ACC112 (cell line): ENCODE measurements around the gene RUVBL1.

Experiments used
- H2AFZ ChIP-seq: fragments of 200-600 bp; sonication (generic); one replicate; pipeline ENCODE4 v1.6.0; 2017; ENCODE audit warnings: antibody characterized with exemption, low read length; ENCODE audit not compliant: unreplicated experiment
- H3K27ac ChIP-seq: fragments of 200-600 bp; sonication (generic); 2 replicates; pipeline ENCODE4 v1.5.1; 2014; ENCODE audit warnings: low read depth, mild to moderate bottlenecking, antibody characterized with exemption, low read length, moderate library complexity
- H3K27me3 ChIP-seq: fragments of 200-600 bp; sonication (generic); 2 replicates; pipeline ENCODE4 v1.6.1; 2014; ENCODE audit warnings: mild to moderate bottlenecking, antibody characterized with exemption, low read length, moderate library complexity, mixed read lengths; ENCODE audit not compliant: insufficient read depth
- H3K36me3 ChIP-seq: fragments of 200-600 bp; sonication (generic); 2 replicates; pipeline ENCODE4 v1.6.1; 2016; ENCODE audit warnings: mild to moderate bottlenecking, antibody characterized with exemption, low read length, moderate library complexity, mixed read lengths; ENCODE audit not compliant: insufficient read depth
- H3K4me1 ChIP-seq: fragments of 200-600 bp; sonication (generic); one replicate; pipeline ENCODE4 v1.6.1; 2016; ENCODE audit warnings: low read length, mixed read lengths; ENCODE audit not compliant: insufficient read depth, unreplicated experiment, control insufficient read depth
- H3K4me3 ChIP-seq: fragments of 200-600 bp; sonication (generic); 2 replicates; pipeline ENCODE4 v1.5.1; 2014; ENCODE audit warnings: mild to moderate bottlenecking, low read depth, low read length
- H3K79me2 ChIP-seq: fragments of 200-600 bp; sonication (generic); one replicate; pipeline ENCODE4 v1.6.0; 2016; ENCODE audit warnings: low read length; ENCODE audit not compliant: control insufficient read depth, unreplicated experiment, insufficient read depth

Gene RUVBL1

DNA sequence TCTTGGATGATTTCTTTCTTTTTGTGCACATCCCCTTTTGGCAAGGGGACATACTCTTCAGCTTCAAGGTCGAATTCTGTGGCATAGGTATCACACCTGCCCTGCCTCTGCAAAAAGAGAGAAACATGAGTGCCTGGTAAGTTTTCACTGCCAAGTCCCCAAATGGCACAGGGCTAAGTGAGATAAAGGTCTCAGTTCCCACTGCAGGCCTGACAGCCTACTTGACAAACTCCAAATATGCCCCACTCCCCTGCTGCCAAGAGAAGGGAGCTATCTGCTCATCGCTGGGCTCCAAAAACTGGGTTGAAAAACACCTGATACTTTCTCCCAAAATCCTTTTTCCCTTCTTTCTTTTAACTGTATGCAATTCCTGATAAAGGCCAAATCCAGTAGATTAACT, 23.0 kb downstream of the RUVBL1 start:
- Histone ChIP-seq H3K79me2 (no peaks in the 10 kb centered on the region), H3K4me1 (no peaks in the 10 kb centered on the region), H3K36me3 (peaks cover 19% of the 10 kb centered on the region; the same call in 1 of the 2 replicates), H3K27me3 (no peaks in the 10 kb centered on the region), H2AFZ (no peak overlapping the region), H3K4me3 (no peak overlapping the region), H3K27ac (no peak overlapping the region)

DNA sequence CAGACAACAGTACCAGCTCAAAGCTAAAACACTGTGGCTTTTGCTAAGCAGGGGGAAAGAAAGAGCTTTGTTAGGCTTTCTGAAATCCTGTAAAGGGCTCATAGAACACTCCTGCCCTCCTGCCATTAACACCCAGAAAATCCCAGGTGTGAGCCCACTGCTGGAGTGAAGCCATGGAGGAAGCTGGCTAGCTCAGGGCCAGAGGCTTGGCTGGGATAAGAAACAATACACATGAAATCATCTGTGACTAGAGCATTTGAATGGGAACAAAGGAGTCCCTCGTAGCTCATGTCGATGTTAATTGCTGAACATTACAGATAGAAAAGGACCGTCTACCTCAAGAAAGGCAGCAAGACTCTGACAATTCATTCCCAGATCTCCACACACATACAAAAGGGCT, 23.5 kb downstream of the RUVBL1 start:
- Histone ChIP-seq H3K79me2 (no peaks in the 10 kb centered on the region), H3K27ac (no peak overlapping the region), H3K27me3 (no peaks in the 10 kb centered on the region), H3K4me1 (peaks cover 4% of the 10 kb centered on the region), H3K4me3 (no peak overlapping the region), H2AFZ (no peak overlapping the region), H3K36me3 (peaks cover 19% of the 10 kb centered on the region; the same call in 1 of the 2 replicates)

DNA sequence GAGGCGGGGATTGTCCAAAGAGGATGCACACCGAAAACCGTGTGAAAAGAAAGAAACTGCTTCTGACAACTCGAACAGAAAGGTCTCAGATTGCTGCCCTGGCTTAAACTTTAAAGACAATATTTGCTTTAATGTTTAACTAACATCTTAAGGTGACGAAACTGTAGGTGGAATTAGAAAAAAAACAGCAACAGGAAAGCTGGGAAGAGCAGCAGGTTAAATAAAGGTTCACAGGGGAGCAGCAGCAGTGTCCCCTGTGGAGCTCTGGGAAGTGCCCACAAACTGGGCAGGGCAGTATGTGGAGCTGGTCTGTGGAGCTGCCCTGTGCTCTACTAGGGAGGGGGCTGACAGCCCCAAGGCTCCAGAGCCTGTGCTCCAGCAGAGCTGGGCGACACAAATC, 25.4 kb downstream of the RUVBL1 start:
- peaks cover 13% of the 10 kb centered on the region for H3K4me1 ChIP-seq
- H3K27ac ChIP-seq: no peak overlapping the region
- H3K4me3 ChIP-seq: no peak overlapping the region
- H3K27me3 ChIP-seq: no peaks in the 10 kb centered on the region
- peaks cover 19% of the 10 kb centered on the region; the same call in 1 of the 2 replicates for H3K36me3 ChIP-seq
- no peak overlapping the region for H2AFZ ChIP-seq
- H3K79me2 ChIP-seq: no peaks in the 10 kb centered on the region

DNA sequence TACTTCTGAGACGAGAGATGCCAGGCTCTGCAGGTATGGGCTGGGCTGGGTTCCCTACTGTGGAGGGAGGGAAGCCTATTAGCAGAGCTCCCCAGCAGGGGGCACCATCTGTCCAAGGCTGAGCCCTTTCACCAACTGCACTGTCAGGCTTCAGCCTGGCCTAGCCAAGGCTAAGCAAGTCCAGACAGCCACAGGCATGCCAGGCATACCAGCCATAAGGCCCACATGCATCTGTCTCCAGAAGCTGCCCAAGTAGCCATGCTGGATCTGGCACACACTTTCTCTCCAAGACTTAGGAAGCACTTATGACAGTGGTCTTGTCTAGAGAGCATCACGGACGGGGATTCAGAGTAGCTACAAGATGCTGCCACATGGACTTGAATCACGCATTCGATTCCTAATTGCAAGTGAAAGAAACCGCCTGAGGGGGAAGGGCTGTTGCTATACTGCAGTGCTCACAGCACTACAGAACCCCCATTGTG, 28.3 kb downstream of the RUVBL1 start:
- Histone ChIP-seq H3K4me1 (peaks cover 23% of the 10 kb centered on the region), H3K4me3 (no peak overlapping the region), H3K27me3 (no peaks in the 10 kb centered on the region), H3K36me3 (peaks cover 20% of the 10 kb centered on the region; the same call in 1 of the 2 replicates), H3K79me2 (peaks cover 14% of the 10 kb centered on the region), H3K27ac (peak overlapping the region; percentile 33; the same call in 1 of the 2 replicates), H2AFZ (no peak overlapping the region)

DNA sequence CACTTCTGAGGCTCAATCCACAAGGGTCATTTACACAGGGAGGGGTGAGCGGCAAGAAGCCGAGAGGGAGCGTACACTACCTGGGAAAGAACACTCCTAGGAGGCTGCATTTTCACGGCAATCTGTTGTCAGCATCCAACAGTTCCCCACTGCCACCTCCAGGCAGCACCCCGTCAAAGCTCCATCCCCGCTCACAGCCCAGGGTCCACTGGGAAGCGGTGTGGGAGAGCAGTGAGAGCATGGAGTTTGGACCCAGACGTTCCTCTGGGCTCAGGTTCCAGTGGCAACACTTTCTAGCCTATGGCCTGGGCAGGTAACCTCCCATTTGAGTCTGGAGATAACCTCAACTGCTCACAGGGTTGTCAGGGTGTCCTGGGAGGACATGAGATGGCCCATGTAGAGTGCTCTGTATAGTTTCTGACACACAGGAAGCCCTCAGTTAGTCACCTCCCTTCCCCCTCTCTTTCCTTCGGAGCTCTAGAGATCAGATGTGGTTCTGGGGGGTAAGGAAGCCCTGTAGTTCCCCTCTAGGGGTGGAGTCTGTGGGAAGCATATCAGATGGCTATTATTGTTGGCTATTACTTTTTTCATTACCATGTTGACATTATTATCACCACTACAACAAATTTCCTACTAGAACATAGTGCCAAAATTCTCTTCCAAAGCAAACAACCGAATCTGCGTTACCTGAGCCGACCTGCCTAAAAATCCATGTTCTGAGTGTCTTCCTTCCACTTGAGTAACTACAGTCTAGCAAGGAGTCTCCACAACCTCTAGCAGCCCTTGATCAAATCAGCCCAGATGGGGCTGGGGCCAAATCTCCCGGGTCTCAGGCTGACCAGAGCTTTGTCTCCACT, 29.1 kb downstream of the RUVBL1 start:
- Histone ChIP-seq H3K27ac (peak overlapping the region; percentile 33; the same call in 1 of the 2 replicates), H3K4me3 (no peak overlapping the region), H3K79me2 (peaks cover 14% of the 10 kb centered on the region), H3K27me3 (no peaks in the 10 kb centered on the region), H2AFZ (no peak overlapping the region), H3K4me1 (peaks cover 23% of the 10 kb centered on the region), H3K36me3 (peaks cover 17% of the 10 kb centered on the region; the same call in 1 of the 2 replicates)

GRCh38 chr3:128091586-128091985, 32.0 kb downstream of the RUVBL1 start:
- peaks cover 14% of the 10 kb centered on the region for H3K79me2 ChIP-seq
- H3K27ac ChIP-seq: peak overlapping the region; percentile 52
- peaks cover 23% of the 10 kb centered on the region for H3K4me1 ChIP-seq
- H2AFZ ChIP-seq: peak overlapping the region; percentile 17
- peaks cover 16% of the 10 kb centered on the region for H3K36me3 ChIP-seq
- H3K4me3 ChIP-seq: no peak overlapping the region
- H3K27me3 ChIP-seq: no peaks in the 10 kb centered on the region

GRCh38 chr3:128089135-128089534, 34.5 kb downstream of the RUVBL1 start:
- Histone ChIP-seq H3K27me3 (no peaks in the 10 kb centered on the region), H2AFZ (no peak overlapping the region), H3K36me3 (peaks cover 34% of the 10 kb centered on the region), H3K79me2 (peaks cover 14% of the 10 kb centered on the region), H3K27ac (no peak overlapping the region), H3K4me3 (no peak overlapping the region), H3K4me1 (peaks cover 21% of the 10 kb centered on the region)

- Histone ChIP-seq H3K79me2 (no peaks in the 10 kb centered on the region), H3K27ac (peak overlapping the region; percentile 38; the same call in 1 of the 2 replicates), H3K36me3 (peaks cover 39% of the 10 kb centered on the region), H3K4me3 (no peak overlapping the region), H3K27me3 (no peaks in the 10 kb centered on the region), H2AFZ (no peak overlapping the region), H3K4me1 (peaks cover 42% of the 10 kb centered on the region)
Observed at GRCh38 chr3:128084675-128085021, 39.0 kb downstream of the RUVBL1 start.

GRCh38 chr3:128083980-128084674, 39.5 kb downstream of the RUVBL1 start:
- H3K36me3 ChIP-seq: peaks cover 39% of the 10 kb centered on the region
- no peak overlapping the region for H3K4me3 ChIP-seq
- no peaks in the 10 kb centered on the region for H3K79me2 ChIP-seq
- no peaks in the 10 kb centered on the region for H3K27me3 ChIP-seq
- peak overlapping the region; percentile 38; the same call in 1 of the 2 replicates for H3K27ac ChIP-seq
- peaks cover 47% of the 10 kb centered on the region for H3K4me1 ChIP-seq
- no peak overlapping the region for H2AFZ ChIP-seq

GRCh38 chr3:128083396-128083795, 40.2 kb downstream of the RUVBL1 start:
- Histone ChIP-seq H3K4me3 (no peak overlapping the region), H3K4me1 (peaks cover 47% of the 10 kb centered on the region), H3K36me3 (peaks cover 39% of the 10 kb centered on the region), H3K79me2 (no peaks in the 10 kb centered on the region), H2AFZ (no peak overlapping the region), H3K27me3 (no peaks in the 10 kb centered on the region), H3K27ac (no peak overlapping the region)
